Fibroblast of skin of abdomen (primary cell): ENCODE data around the gene KAZN.

ENCODE experiments used
- DNase-seq: peaks from one replicate; pipeline ENCODE4 v3.0.0-alpha.2; 2013

KAZN gene

GRCh38 chr1:14590411-14591180 is 7.9 kb upstream of the KAZN start:
- DNase-seq: no peak

- DNase-seq: no peak
Measured at GRCh38 chr1:14591600-14591999, 6.9 kb upstream of the KAZN start.

- no peak for DNase-seq
Measured at GRCh38 chr1:14592004-14592631, 6.4 kb upstream of the KAZN start.

GRCh38 chr1:14593302-14593701 is 5.2 kb upstream of the KAZN start:
- no peak for DNase-seq

GRCh38 chr1:14594045-14594444 is 4.4 kb upstream of the KAZN start:
- DNase-seq: no peak

- no peak for DNase-seq
Measured at GRCh38 chr1:14596591-14596990, 1.9 kb upstream of the KAZN start.

GRCh38 chr1:14597343-14598006 is 1.0 kb upstream of the KAZN start:
- DNase-seq: peak; percentile 21

GRCh38 chr1:14598007-14598497 is 433 bp upstream of the KAZN start:
- DNase-seq: no peak

- peak; percentile 23 for DNase-seq
Measured at GRCh38 chr1:14599183-14599791, 802 bp downstream of the KAZN start.

- no peak for DNase-seq
Measured at GRCh38 chr1:14599800-14600199, 1.3 kb downstream of the KAZN start.

- DNase-seq: no peak
Measured at GRCh38 chr1:14600405-14601112, 2.1 kb downstream of the KAZN start.

- DNase-seq: peak; percentile 20
Measured at GRCh38 chr1:14602136-14602535, 3.7 kb downstream of the KAZN start.

GRCh38 chr1:14603645-14604044 is 5.2 kb downstream of the KAZN start:
- no peak for DNase-seq

- DNase-seq: no peak
Measured at GRCh38 chr1:14604414-14604813, 5.9 kb downstream of the KAZN start.

- DNase-seq: no peak
Measured at GRCh38 chr1:14605945-14606344, 7.5 kb downstream of the KAZN start.

- no peak for DNase-seq
Measured at GRCh38 chr1:14606632-14607031, 8.1 kb downstream of the KAZN start.

GRCh38 chr1:14607295-14607694 is 8.8 kb downstream of the KAZN start:
- no peak for DNase-seq

GRCh38 chr1:14608308-14608707 is 9.8 kb downstream of the KAZN start:
- no peak for DNase-seq

- no peak for DNase-seq
Measured at GRCh38 chr1:14610761-14611160, 12.3 kb downstream of the KAZN start.

- DNase-seq: no peak
Measured at GRCh38 chr1:14611792-14612191, 13.3 kb downstream of the KAZN start.

- no peak for DNase-seq
Measured at GRCh38 chr1:14612256-14612655, 13.8 kb downstream of the KAZN start.

- DNase-seq: no peak
Measured at GRCh38 chr1:14613926-14614325, 15.4 kb downstream of the KAZN start.

- DNase-seq: no peak
Measured at GRCh38 chr1:14614341-14614740, 15.9 kb downstream of the KAZN start.
